ENCODE data around the gene CD53. TPM values are rescaled to one million over a fixed set of nuclear protein-coding genes. Genes with fewer than 3 reads are reported as not detected.

The CD53 gene
- total RNA-seq, 1 experiment from 2014 or later: 1.4 TPM

- TF ChIP-seq ZNF219 (CRISPR knock-in tag; IDR thresholded peaks at IDR 0.05; ENCODE audit: borderline replicate concordance): no peak
- no peak for TF ChIP-seq ESRRA (CRISPR knock-in tag; IDR thresholded peaks at IDR 0.05; ENCODE audit: borderline replicate concordance)
- no peak for TF ChIP-seq RORB (CRISPR knock-in tag; IDR thresholded peaks at IDR 0.05)
- TF ChIP-seq JUN (CRISPR knock-in tag; IDR thresholded peaks at IDR 0.05): no peak
- no peak for TF ChIP-seq E2F5 (CRISPR knock-in tag; IDR thresholded peaks at IDR 0.05)
- no peak for TF ChIP-seq PRRX2 (CRISPR knock-in tag; IDR thresholded peaks at IDR 0.05)
- no peak for TF ChIP-seq CREM (CRISPR knock-in tag; IDR thresholded peaks at IDR 0.05)
- no peak for TF ChIP-seq E2F1 (CRISPR knock-in tag; IDR thresholded peaks at IDR 0.05)
Measured at GRCh38 chr1:110876748-110877341, 3.9 kb downstream of the CD53 start (continued).

- TF ChIP-seq ZNF396 (CRISPR knock-in tag; IDR thresholded peaks at IDR 0.05; ENCODE audit: borderline replicate concordance) (no peak), TP53 (CRISPR knock-in tag; IDR thresholded peaks at IDR 0.05) (no peak), MLX (CRISPR knock-in tag; IDR thresholded peaks at IDR 0.05) (no peak), CBFB (CRISPR knock-in tag; IDR thresholded peaks at IDR 0.05; ENCODE audit: low read depth) (no peak), ZNF219 (CRISPR knock-in tag; IDR thresholded peaks at IDR 0.05; ENCODE audit: borderline replicate concordance) (no peak), NR3C1 (CRISPR knock-in tag; conservative IDR thresholded peaks at IDR 0.05; ENCODE audit: low read depth) (no peak), MYBL2 (CRISPR knock-in tag; IDR thresholded peaks at IDR 0.05) (no peak), ZNF671 (CRISPR knock-in tag; IDR thresholded peaks at IDR 0.05) (no peak), STAT6 (CRISPR knock-in tag; conservative IDR thresholded peaks at IDR 0.05; ENCODE audit: low read depth) (no peak), FOXP1 (CRISPR knock-in tag; IDR thresholded peaks at IDR 0.05; ENCODE audit: borderline replicate concordance) (no peak), KAT7 (CRISPR knock-in tag; IDR thresholded peaks at IDR 0.05; ENCODE audit: borderline replicate concordance) (no peak), AFF4 (CRISPR knock-in tag; IDR thresholded peaks at IDR 0.05; ENCODE audit: borderline replicate concordance) (no peak), IRF1 (CRISPR knock-in tag; IDR thresholded peaks at IDR 0.05) (no peak), PRDM15 (CRISPR knock-in tag; IDR thresholded peaks at IDR 0.05) (no peak), ZNF423 (CRISPR knock-in tag; IDR thresholded peaks at IDR 0.05) (no peak)
Measured at GRCh38 chr1:110877364-110877763, 4.4 kb downstream of the CD53 start.

More at GRCh38 chr1:110877364-110877763, 4.4 kb downstream of the CD53 start:
- H3K4me3 Mint-ChIP-seq: no peak overlapping the region
- no peak overlapping the region for H3K27ac Mint-ChIP-seq
- no peaks in the 10 kb centered on the region for H3K9me3 Mint-ChIP-seq
- CTCF ChIA-PET: no interaction called here
- no peaks in the 10 kb centered on the region for H3K36me3 Mint-ChIP-seq
- DNase-seq (ENCODE audit: low spot score): no peak
- peaks cover 10% of the 10 kb centered on the region; the same call in 1 of the 2 replicates for H3K4me1 Mint-ChIP-seq
- no peaks in the 10 kb centered on the region for H3K27me3 Mint-ChIP-seq (ENCODE audit: low read depth)
- no peak for ATAC-seq
- POLR2A ChIA-PET: no interaction called here

Measured in WTC11 (cell line).